Sciatic nerve (tissue), 2 donors: ENCODE data around the gene TMEM170B. TPM values are rescaled to one million over a fixed set of nuclear protein-coding genes. Genes with fewer than 3 reads are reported as not detected.

Experiments
- ATAC-seq: fragments of 200-7000 bp; cut with Tn5 transposase; one replicate; pipeline ENCODE4 v1.9.1; 2020; ENCODE audit warnings: mild to moderate bottlenecking, moderate library complexity
- DNase-seq: peaks from one replicate; pipeline ENCODE4 v3.0.0-alpha.2; 2020; ENCODE audit warnings: low spot score
- intact Hi-C: fragments of 100-400 bp; cut with DNase I; formaldehyde crosslinking; loops from one replicate; pipeline ENCODE4 v1.14.2; 2022
- total RNA-seq: library from RNA; stranded (reverse); fragmentation: NEBNext Ultra II Directional; extraction: Animal tissue kit (Norgen Biotek cat#: 25700); gene quantifications from one replicate; pipeline ENCODE4 v1.2.1, GENCODE V29; 2021
- donor health status: DM: no; HTN: no; CAD: no.
- donor health status: DM: no; HTN: no; CAD: no.

TMEM170B gene, protein sequence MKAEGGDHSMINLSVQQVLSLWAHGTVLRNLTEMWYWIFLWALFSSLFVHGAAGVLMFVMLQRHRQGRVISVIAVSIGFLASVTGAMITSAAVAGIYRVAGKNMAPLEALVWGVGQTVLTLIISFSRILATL
- 9.5 TPM for total RNA-seq

DNA sequence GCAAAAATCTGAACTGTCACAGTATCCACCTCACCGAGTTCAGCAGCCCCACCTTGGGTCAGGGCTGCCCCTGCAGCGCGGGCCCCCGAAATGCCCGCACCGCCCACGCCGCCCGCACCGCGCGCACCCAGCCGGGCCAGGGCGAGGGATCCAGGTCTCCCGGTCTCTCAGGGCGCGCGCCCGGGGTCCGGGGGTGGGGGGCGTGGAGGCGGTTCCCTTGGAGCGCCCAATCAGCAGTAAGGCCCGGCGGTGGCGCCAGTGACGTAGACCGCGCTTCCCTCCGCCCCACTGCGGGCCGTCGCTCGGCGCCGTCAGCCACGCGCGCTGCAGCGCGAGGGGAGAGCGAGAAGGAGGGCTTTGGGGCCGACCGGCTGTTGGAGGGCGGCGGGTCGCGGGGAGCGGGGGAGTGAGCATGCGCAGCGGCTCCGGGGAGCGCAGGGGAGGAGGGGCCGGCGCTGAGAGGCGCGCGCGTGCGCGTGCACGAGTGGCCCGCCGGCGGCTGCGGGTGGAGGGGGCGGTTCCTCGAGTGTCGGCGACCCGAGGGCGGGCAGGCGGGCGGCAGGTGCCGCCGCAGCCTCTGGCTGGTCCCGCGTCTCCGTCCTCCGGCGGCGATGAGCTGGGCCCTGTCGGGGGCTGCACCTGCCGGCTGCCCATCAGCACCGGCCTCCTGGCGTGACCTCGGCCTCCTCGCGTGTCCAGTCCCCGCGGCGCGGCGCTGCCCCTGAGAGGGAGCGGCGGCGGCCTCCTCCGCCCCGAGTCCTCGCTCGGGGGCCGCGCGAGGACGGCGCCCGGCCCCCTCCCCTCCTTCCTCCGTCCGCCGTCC lies at the start of gene TMEM170B:
TSS of gene TMEM170B (plus strand) at position 521 of the 823 bp plus-strand sequence. CDS start 529 bp downstream, outside the sequence.
- intact Hi-C loops, result no loop called here
- ATAC-seq (peak; percentile 99), DNase-seq (peak; percentile 97)

DNA sequence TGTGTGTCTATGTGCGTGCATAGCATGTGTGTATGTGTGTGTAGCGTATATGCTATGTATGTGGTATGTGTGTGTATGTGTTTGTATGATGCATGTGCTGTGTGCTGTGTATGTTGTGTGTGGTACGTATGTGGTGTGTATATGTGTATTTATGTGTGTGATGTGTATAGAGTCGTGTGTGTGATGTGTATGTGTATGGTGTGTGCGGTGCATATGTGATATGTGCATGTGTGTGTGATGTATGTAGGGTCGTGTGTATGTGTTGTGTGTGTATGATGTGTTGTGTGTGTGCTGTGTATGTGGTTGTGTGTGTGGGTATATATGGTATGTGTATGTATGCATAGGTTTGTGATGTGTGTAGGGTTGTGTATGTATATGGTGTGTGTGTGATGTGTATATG lies 46.6 kb upstream of the TMEM170B start:
- DNase-seq, result no peak
- no peak for ATAC-seq
- intact Hi-C loops, result no loop called here

DNA sequence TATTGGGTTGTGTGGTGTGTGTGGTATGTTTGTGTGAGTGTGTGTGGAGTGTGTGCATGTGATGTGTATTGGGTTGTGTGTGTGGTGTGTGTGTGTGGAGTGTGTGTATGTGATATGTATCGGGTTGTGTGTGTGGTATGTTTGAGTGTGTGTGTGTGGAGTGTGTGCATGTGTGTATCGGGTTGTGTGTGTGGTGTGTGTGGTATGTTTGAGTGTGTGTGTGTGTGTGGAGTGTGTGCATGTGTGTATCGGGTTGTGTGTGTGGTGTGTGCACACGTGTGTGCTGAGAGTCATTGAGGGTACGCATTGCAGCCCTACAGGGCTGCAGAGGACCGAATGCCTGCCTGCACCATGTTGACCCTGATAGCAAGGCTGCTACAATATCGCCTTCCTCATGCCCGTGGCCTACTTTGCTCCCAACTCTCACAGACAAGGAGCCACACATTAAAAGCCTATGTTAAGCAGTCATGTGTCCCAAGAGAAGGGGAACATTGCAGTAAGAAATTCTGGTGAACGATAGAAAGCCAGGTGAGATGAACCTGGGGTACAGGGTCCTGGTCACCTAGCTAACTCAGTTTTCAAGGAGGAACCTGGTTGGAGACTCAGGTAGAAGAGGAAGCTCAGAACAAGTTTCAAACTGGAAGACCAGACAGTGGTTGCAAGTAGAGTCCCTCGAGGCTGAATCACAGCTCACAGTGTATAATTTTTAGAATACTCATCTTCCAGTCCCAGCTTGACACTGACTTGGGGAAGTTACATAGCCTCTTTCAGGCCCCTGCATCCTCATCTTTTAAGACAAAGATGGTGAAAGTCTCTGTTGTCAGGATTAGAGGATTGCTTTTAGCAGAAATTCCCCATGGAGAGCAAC lies 45.7 kb upstream of the TMEM170B start:
- DNase-seq, result no peak
- intact Hi-C loops, result no loop called here
- ATAC-seq, result no peak

DNA sequence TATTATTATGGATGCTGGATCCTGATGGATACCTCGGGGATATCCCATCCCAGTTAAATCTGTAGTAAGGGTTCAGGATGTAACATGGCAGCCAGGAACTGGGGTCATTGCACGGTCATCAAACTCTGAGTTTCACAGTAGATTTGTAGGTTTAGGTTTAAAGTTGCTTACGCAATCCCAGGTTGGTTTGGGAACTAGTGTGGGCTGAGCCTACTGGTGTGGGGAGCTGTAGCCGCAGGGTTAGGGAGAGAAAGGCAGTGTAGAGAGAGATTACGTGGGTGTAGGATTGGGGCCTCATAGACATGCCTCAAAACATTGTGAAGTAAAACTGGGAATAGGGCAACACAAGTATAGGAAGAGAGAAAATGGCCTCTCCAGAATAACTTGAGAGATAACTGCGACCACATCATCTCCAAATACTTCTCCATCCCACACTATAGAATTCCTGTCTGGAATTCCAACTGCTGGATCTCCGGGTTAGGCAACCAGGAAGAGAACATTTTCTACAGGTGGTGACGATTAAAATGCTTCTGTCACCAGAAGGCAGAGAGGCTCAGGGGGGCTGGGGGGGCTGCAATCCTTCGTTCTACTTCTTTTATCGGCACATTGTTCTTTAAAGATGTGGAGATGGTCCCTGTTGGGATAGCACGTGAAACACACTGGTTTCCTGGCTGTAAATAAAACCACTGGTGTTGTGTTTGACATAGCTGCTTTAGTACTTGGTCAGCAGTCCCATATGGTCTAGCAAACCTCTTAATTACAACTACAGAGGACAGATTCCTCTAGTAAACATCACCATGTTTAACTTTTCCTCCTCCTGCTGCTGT lies 44.9 kb upstream of the TMEM170B start:
- ATAC-seq (no peak), DNase-seq (no peak)
- intact Hi-C loops, result no loop called here

DNA sequence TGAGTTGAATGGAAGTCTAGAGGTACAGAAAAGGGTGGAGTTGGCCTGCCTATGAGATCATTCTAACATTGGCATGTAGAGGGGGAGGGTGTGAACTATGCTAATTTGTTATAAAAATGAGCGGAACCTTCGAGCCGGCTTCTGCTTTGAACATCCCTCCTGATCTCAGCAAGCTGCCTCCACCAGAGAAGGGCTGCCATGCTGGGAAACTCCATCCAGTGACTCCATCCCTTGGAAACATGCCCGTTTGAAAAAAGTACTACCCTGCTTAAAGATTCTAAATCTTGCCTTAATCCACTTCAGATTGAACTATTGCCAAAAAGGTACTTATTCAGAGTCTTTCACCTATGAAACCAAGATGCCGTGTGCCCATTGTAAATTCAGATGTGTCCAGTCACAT lies 43.6 kb upstream of the TMEM170B start:
- no peak for ATAC-seq
- intact Hi-C loops, result no loop called here
- DNase-seq, result no peak

DNA sequence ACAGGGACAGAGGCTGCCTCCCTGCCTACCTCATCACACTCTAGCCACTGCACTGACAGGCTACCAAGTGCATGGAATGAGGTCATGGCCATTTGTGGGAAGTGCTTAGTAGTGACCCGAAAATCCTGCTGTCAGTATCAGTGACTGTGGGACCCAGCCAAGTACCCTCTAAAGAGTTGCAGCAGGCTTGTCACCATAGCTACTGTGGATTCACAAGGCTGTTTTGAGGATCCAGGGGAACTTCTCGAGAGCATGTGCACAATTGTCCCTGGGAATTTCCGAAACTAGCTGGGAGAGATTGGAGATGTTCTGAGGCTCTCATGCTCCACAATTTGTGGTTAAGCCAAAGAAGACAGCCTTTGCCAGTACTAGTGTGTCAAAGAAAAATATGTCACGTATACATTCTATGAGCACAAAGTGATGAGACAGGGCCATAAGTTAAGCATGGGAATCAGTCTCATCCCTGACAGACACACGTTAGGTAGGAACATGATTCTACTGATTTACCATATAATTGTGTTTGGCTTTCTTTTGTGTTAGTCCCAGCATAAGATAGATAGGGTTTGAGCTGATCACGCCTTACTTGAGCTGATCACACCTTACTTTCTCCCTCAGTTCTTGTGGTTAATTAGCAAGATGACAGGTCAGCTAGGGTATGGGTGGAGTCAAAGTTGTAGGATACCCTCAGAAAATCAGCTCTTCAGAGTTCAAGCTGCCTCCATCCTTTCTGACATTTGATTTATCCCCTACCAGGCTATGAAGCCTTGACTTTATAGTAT lies 42.6 kb upstream of the TMEM170B start:
- intact Hi-C loops, result loop anchor here (5.0 kb wide), 1 partner anchor 348 kb away; no protein-coding TSS in a partner anchor
- DNase-seq, result no peak

DNA sequence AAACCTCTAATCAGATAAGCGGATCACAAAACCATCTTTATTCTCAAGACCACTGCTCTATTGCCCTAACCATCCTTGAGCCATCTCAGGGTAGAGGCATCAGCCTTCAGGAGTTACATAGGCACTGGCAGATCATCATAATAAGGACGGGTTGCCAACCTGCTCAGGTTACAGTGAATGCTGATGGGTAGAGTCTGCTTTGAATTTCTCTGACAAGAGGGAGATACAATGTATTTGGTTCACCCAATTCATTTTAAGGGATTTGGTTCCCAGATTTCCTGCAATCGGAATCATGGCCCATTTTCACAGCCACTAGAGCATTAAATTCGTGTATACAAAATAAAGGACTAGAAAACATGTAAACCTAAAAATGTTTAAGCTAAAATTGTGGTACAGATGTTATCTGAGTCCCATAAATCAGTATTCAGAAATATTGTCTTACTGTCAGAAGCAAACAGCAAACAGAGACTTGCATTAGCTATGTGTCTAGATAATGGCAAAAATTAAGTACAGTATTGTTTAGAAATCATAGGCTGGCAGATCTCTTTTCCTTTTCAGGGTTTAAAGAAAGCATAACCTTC lies 41.9 kb upstream of the TMEM170B start:
- DNase-seq, result no peak
- intact Hi-C loops, result loop anchor here (5.0 kb wide), 1 partner anchor 348 kb away; no protein-coding TSS in a partner anchor
- no peak for ATAC-seq

More for the DNA sequence above, 42.6 kb upstream of the TMEM170B start:
- ATAC-seq, result no peak

DNA sequence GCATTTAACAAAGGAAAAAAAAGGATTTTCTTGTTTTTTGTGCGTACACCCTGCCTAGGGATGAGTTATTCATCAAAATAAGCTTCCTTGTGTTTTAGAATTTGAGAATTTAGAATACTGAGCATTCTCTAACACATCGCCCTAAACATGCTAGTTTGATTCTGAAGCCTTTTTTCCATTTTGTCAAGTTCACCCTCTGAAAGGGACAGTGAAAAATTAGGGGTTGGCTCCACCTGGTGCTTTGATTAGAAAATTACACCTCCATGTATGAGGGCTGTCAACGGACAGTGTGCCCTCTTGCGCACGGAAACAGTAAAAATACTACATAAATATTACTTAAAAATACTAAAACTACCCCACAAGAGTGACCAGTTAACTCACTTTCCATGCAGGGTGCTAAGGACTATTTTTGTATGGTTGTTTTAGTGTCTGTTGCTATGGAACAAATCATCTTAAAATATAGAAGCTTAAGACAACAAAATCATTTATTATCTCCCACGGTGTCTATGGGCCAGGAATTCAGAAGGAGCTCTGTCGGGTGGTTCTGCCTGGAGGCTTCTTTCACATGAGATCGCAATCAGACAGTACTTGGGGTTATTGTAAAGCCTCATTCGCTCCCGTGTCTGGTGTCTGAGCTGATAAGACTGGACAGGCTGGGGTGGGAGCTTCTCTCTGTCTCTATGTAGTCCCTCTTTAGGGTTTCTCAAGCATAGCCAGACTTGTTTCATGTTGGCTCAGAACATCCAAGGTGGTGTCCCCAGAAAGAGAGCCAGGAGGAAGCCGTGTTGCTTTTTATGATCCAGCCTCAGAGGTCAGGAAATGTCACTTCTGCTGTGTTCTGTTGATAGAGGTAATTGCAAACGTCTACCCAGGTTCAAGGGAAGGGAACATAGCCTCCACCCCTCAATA lies 41.1 kb upstream of the TMEM170B start:
- peak; percentile 70 for DNase-seq
- intact Hi-C loops, result loop anchor here (5.0 kb wide), 1 partner anchor 349 kb away; no protein-coding TSS in a partner anchor
- ATAC-seq, result peak; percentile 96

DNA sequence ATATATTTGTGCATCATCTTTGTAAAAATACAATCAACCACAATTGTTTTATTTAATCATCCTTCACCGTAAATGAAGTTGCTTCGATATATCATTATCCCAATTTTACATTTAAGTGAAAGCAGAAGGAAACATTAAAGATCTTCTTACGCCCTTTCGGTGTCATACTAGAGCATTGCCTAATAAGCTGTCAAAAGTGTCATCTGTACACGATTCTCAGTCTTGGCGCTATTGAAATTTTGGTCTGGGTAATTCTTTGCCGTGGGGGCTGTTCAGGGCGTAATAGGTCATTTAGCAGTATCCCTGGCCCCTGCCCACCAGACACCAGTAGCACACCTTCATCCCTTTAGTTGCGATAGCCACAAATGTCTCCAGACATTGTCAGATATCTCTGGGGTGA lies 40.4 kb upstream of the TMEM170B start:
- DNase-seq (no peak), ATAC-seq (no peak)
- intact Hi-C loops, result loop anchor here (5.0 kb wide), 1 partner anchor 350 kb away; no protein-coding TSS in a partner anchor

DNA sequence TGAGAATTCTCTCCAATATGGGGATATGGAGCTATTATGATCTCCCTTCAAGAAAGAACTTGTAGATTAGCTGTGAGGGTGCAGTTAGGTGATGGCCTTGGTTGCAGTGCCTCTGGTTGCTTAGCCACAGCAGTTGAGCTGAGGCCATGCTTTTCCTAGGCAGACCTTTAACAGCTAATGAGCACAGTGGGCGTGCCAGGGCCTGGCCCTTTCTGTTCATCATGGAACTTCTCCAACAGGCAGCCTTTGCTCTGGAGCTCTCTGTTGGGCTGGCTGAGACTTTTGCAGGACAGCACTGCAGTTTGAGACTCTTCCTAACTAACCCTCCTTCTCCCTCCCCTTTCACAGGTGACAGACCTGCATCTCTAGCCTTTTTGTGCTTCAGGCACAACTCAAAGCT lies 39.7 kb upstream of the TMEM170B start:
- ATAC-seq, result no peak
- no peak for DNase-seq

DNA sequence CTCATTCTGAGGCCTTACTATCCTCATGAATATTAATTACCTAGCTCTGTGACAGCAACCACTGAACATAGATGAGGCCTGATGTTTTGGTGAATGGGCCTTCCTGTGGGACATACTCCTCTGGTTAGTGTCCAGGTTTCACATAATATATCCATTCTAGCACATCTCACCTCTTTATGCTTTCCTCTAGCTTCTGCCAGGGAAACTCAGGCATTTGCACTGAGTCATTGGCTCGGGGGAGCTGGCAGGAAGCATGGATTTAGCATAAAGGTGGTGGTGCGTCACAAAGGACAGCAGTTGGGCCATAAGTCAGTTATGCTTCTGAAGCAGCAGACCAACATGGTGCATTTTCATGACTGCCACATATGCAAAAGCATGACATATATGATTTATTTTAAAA lies 37.5 kb upstream of the TMEM170B start:
- no peak for ATAC-seq
- no peak for DNase-seq
- intact Hi-C loops, result no loop called here

More for the DNA sequence above, 39.7 kb upstream of the TMEM170B start:
- intact Hi-C loops, result loop anchor here (5.0 kb wide), 1 partner anchor 351 kb away; no protein-coding TSS in a partner anchor

DNA sequence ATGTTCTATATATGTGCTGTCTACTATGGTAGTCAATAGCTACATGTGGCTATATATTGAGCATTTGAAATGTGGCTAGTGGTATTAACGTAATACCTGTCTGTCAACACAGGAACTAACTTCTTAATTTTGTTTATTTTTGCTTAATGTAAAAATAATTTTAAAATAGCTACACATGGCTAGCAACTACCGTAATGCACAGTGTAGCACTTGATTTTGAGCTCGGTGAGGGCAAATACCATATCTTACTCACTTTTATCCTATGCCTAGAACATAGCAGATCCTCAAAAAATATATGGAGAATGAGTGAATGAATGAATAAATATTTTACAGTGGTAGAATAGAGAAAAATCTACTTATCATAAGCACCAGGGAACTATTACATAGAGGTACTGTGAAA lies 28.1 kb upstream of the TMEM170B start:
- DNase-seq (no peak), ATAC-seq (no peak)
- intact Hi-C loops, result no loop called here

DNA sequence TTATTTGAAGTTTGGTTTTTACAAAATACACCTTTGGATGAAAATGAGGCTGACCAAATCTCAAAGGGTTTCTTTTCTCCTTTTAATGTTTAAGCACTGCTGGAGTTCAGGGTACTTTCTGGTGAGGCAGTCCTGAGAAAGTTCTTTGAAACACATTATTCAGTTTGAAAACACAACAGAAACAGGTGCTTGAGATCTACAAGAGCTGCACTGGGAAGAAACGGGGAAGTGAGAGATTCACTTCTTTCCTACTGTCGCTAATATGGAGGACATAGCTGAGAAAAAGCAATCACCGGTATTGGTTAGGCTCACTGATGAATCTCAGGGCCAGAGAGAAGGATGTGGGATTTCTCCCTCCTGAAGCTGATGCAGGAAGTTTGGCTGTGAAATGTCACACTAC lies 22.9 kb upstream of the TMEM170B start:
- ATAC-seq (no peak), DNase-seq (no peak)
- intact Hi-C loops, result no loop called here

DNA sequence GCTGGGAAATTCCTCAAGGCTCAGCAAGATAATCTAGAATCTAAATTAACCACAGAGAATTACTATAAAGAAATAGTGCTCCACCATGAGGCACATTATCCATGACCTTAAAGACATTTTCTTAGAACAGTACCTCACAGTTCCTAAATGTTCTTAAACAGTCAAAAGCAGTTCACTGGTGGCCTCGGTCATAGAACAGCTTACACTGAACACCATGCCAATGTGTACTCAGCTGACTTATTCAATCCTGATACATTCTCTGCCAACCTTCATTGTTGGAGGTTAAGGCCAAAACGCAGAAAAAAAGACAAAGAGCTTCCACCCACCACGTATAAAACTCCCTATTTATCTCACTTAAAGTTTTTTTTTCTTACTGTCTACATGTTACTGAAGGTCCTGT lies 21.8 kb upstream of the TMEM170B start:
- intact Hi-C loops, result no loop called here
- DNase-seq (no peak), ATAC-seq (no peak)

DNA sequence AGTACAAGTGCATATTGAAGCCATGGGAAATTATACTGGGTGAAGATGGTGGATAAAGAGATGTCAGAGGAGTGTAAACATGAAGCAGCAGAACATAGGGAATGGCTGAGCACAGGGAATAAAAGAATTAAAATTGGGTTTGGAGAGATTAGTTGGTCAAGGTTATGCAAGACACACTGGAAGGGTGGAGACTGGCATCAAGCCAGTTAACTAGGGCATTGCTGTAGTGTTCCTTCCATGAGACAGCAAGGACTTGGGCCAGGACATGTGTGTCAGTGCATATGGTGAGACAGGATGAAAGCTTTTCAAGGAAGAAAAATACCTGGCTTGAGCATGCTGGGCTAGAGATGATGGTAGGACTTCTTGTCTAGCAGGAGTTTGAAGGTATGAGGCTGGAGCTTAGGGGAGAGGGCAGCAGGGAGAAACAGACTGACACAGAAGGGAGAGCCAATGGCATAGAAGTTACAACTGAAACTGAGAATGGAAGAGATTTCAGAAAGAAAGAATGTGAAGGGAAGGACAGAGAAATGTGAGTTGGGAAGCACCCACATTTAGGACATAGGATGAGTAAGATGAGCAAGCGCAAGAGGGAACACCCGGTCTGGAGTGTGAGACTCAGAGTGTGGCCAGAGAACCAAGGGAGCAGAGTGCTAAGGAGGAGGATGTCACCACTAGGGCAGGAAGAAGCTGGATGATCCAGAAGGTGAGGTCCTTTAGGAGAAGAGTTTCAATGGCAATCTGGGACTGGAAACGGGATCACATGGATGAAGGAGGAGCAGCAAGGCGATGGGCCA lies 14.5 kb upstream of the TMEM170B start:
- ATAC-seq (no peak), DNase-seq (no peak)
- intact Hi-C loops, result no loop called here
